ENCODE data around the gene SRSF4.
"Not testable (repeated sequence)": the region's sequence is repeated elsewhere in the genome, so short reads cannot be mapped to it uniquely, and the experiment has no call there.

The SRSF4 gene

DNA sequence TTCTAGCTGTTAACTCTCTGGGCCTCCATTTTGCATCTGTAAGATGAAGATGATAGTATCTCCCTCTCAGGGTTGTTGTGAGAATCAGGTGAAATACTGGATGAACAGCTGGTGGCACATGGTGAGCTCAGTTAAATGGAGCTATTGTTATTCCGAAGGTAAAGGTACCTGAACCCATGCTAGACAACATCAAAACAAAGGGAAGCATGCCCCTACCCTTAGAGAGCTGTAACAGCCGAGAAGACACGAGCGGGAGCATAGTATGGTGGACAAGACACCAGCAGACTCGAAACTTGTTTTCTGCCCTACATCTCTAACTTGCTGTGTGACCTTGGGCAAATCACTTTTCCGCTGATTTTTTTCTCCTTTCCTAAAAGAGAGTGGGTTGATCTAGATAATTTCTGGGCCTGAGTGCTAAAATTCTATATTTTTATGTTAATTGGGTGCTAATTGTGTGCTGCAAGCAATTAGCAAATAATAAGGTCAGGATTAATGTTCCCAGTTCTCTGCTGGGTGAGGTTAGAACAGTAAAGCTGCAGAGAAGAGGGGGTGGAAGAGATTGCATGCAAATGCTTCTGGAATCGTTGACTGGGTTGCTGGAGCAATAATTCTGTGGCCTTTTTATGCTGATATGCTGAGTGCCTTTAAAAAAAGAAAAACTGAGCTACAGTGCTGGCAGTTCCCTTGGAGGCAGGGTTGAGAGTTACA, 68.8 kb downstream of the SRSF4 start:
- H3K9me3 ChIP-seq (ENCODE audit: control insufficient read depth in 1 of 2, low read length in 2 of 2): no peaks in the 10 kb centered on the region
- H3K27me3 ChIP-seq (ENCODE audit: low read depth, low read length): no peaks in the 10 kb centered on the region
- H3K4me3 ChIP-seq (ENCODE audit: low read depth in 1 of 2, low read length in 2 of 2): no peak overlapping the region
- no peaks in the 10 kb centered on the region for H3K4me1 ChIP-seq (ENCODE audit: control insufficient read depth in 1 of 2, insufficient read depth in 2 of 2, low read length in 2 of 2)
- peaks cover 7 to 14% of the 10 kb centered on the region in 2 donors for H3K36me3 ChIP-seq (ENCODE audit: control insufficient read depth in 1 of 2, insufficient read depth in 2 of 2, low read length in 2 of 2)
- H3K27ac ChIP-seq (ENCODE audit: low read length): no peak overlapping the region

DNA sequence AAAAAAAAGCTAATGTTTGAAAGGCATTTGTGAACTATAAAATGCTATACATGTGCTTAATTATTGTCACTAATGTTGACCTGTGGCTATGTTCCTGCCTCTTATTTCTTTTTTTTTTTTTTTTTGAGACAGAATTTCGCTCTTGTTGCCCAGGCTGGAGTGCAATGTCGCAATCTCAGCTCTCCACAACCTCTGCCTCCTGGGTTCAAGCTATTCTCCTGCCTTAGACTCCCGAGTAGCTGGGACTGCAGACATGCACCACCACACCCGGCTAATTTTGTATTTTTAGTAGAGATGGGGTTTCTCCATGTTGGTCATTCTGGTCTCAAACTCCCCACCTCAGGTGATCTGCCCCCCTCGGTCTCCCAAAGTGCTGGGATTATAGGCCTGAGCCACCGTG, 73.7 kb downstream of the SRSF4 start:
- H3K4me1 ChIP-seq (ENCODE audit: control insufficient read depth in 1 of 2, insufficient read depth in 2 of 2, low read length in 2 of 2); H3K36me3 ChIP-seq (ENCODE audit: control insufficient read depth in 1 of 2, insufficient read depth in 2 of 2, low read length in 2 of 2); H3K4me3 ChIP-seq (ENCODE audit: low read depth in 1 of 2, low read length in 2 of 2): not testable (repeated sequence)

DNA sequence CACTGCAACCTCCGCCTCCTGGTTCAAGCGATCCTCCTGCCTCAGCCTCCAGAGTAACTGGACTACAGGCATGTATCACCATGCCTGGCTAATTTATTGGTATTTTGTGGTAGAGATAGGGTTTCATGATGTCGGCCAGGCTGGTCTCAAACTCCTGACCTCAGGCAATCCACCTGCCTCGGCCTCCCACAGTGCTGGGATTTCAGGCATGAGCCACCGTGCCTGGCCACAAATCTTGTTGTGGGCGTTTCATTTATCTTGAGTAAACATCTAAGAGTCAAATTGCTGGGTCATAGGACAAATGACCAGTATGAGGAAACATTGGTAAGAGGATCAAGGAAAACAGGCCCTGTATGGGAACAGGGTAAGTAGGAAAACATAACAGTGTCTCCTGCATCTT, 75.9 kb downstream of the SRSF4 start:
- no peak overlapping the region for H3K27ac ChIP-seq (ENCODE audit: low read length)
- no peaks in the 10 kb centered on the region for H3K9me3 ChIP-seq (ENCODE audit: control insufficient read depth in 1 of 2, low read length in 2 of 2)
- peaks cover 0 to 8% of the 10 kb centered on the region in 2 donors for H3K36me3 ChIP-seq (ENCODE audit: control insufficient read depth in 1 of 2, insufficient read depth in 2 of 2, low read length in 2 of 2)
- no peak overlapping the region for H3K4me3 ChIP-seq (ENCODE audit: low read depth in 1 of 2, low read length in 2 of 2)
- no peaks in the 10 kb centered on the region for H3K4me1 ChIP-seq (ENCODE audit: control insufficient read depth in 1 of 2, insufficient read depth in 2 of 2, low read length in 2 of 2)
- H3K27me3 ChIP-seq (ENCODE audit: low read depth, low read length): no peaks in the 10 kb centered on the region

More for the DNA sequence above, 73.7 kb downstream of the SRSF4 start:
- H3K9me3 ChIP-seq (ENCODE audit: control insufficient read depth in 1 of 2, low read length in 2 of 2); H3K27ac ChIP-seq (ENCODE audit: low read length); H3K27me3 ChIP-seq (ENCODE audit: low read depth, low read length): not testable (repeated sequence)

DNA sequence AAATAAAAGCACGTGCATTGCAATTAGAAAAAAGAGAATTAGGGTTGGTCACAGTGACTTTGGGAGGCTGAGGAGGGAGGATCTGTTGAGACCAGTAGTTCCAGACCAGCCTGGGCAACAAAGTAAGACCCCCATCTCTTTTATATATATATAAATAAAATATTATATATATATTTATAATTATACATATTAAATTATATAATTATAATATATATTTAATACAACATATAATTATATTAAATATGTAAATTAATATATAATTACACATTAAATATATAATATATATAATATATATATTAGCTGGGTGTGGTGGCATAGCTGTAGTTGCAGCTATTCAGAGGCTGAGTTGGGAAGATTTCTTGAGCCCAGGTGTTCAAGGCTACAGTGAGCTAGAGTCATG, 81.2 kb downstream of the SRSF4 start:
- H3K27ac ChIP-seq (ENCODE audit: low read length): no peak overlapping the region
- peaks cover 4 to 6% of the 10 kb centered on the region in 2 donors for H3K36me3 ChIP-seq (ENCODE audit: control insufficient read depth in 1 of 2, insufficient read depth in 2 of 2, low read length in 2 of 2)
- H3K4me1 ChIP-seq (ENCODE audit: control insufficient read depth in 1 of 2, insufficient read depth in 2 of 2, low read length in 2 of 2): no peaks in the 10 kb centered on the region
- H3K9me3 ChIP-seq (ENCODE audit: control insufficient read depth in 1 of 2, low read length in 2 of 2): no peaks in the 10 kb centered on the region
- H3K4me3 ChIP-seq (ENCODE audit: low read depth in 1 of 2, low read length in 2 of 2): no peak overlapping the region
- no peaks in the 10 kb centered on the region for H3K27me3 ChIP-seq (ENCODE audit: low read depth, low read length)

DNA sequence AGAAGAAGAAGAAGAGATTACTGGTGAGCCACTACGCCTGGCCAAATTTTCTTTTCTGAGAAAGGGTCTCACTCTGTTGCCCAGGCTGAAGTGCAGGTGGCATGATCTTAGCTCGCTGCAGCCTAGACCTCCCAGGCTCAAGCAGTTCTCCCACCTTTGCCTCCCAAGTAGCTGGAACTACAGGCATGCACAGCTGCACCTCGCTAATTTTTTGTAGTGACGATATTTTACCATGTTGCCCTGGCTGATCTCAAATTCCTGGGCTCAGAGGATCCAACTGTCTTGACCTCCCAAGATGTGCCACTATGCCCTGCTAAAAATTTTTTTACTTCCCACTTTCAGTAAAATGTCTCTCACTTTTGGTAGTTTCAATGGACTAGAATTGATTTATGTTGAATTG, 82.4 kb downstream of the SRSF4 start:
- Histone ChIP-seq H3K36me3 (ENCODE audit: control insufficient read depth in 1 of 2, insufficient read depth in 2 of 2, low read length in 2 of 2) (peaks cover 4 to 6% of the 10 kb centered on the region in 2 donors), H3K9me3 (ENCODE audit: control insufficient read depth in 1 of 2, low read length in 2 of 2) (no peaks in the 10 kb centered on the region), H3K4me1 (ENCODE audit: control insufficient read depth in 1 of 2, insufficient read depth in 2 of 2, low read length in 2 of 2) (no peaks in the 10 kb centered on the region), H3K27ac (ENCODE audit: low read length) (no peak overlapping the region), H3K4me3 (ENCODE audit: low read depth in 1 of 2, low read length in 2 of 2) (no peak overlapping the region), H3K27me3 (ENCODE audit: low read depth, low read length) (no peaks in the 10 kb centered on the region)

Data from muscle layer of duodenum (tissue), 2 donors.